GM23338 (cell line): ENCODE results near the gene MAP4. TPM values are rescaled to one million over a fixed set of nuclear protein-coding genes. Genes with fewer than 3 reads are reported as not detected.
A peak's percentile ranks its signal among the peaks of the same experiment; 100 is the strongest.

ENCODE experiments used
- ATAC-seq: fragments of 200-7000 bp; cut with Tn5 transposase; 3 replicates; pipeline ENCODE4 v1.9.1; 2020
- DNase-seq: peaks from one replicate; pipeline ENCODE4 v3.0.0-alpha.2; 2015; ENCODE audit warnings: low spot score
- H2AFZ ChIP-seq: fragments of 200-600 bp; sonication (generic); 2 replicates; pipeline ENCODE4 v1.8.0; 2016; ENCODE audit warnings: antibody characterized with exemption, mild to moderate bottlenecking, moderate library complexity
- H3F3A ChIP-seq: fragments of 200-600 bp; sonication (generic); replicated peaks from 2 replicates; pipeline ENCODE4 v1.8.0; 2017; ENCODE audit warnings: antibody characterized with exemption, mixed run types, low read depth
- H3K27ac ChIP-seq: fragments of 200-600 bp; sonication (generic); 2 replicates; pipeline ENCODE4 v1.6.1; 2016; ENCODE audit warnings: low read depth
- H3K27me3 ChIP-seq: fragments of 200-600 bp; sonication (generic); 2 replicates; pipeline ENCODE4 v1.8.0; 2016; ENCODE audit warnings: mild to moderate bottlenecking, mixed run types, moderate library complexity; ENCODE audit not compliant: insufficient read depth
- H3K36me3 ChIP-seq: fragments of 200-600 bp; sonication (generic); 2 replicates; pipeline ENCODE4 v1.8.0; 2016; ENCODE audit warnings: mild to moderate bottlenecking; ENCODE audit not compliant: insufficient read depth
- H3K4me1 ChIP-seq: fragments of 200-600 bp; sonication (generic); 2 replicates; pipeline ENCODE4 v1.8.0; 2016; ENCODE audit warnings: mild to moderate bottlenecking, moderate library complexity; ENCODE audit not compliant: insufficient read depth
- H3K4me2 ChIP-seq: fragments of 200-600 bp; sonication (generic); 2 replicates; pipeline ENCODE4 v1.7.1; 2017; ENCODE audit warnings: mixed run types
- H3K4me3 ChIP-seq: fragments of 200-600 bp; sonication (generic); 2 replicates; pipeline ENCODE4 v1.6.1; 2016; ENCODE audit warnings: mixed run types
- H3K79me2 ChIP-seq: fragments of 200-600 bp; sonication (generic); replicated peaks from 2 replicates; pipeline ENCODE4 v1.8.0; 2017; ENCODE audit warnings: mild to moderate bottlenecking; ENCODE audit not compliant: insufficient read depth
- H3K9me2 ChIP-seq: fragments of 200-600 bp; sonication (generic); 2 replicates; pipeline ENCODE4 v1.8.0; 2017; ENCODE audit not compliant: insufficient read depth
- H4K20me1 ChIP-seq: fragments of 200-600 bp; sonication (generic); replicated peaks from 2 replicates; pipeline ENCODE4 v1.8.0; 2017; ENCODE audit warnings: mild to moderate bottlenecking; ENCODE audit not compliant: insufficient read depth
- H3K27ac Mint-ChIP-seq: 2 replicates; pipeline ENCODE4 v1.8.0; 2020; ENCODE audit warnings: inconsistent platforms, mild to moderate bottlenecking, moderate library complexity, mixed read lengths
- H3K27me3 Mint-ChIP-seq: 3 replicates; pipeline ENCODE4 v1.8.0; 2022; ENCODE audit warnings: low read depth, mild to moderate bottlenecking, moderate library complexity, mixed read lengths, inconsistent platforms; ENCODE audit not compliant: insufficient read depth, poor library complexity
- H3K36me3 Mint-ChIP-seq: 3 replicates; pipeline ENCODE4 v1.8.0; 2021; ENCODE audit warnings: low read depth, mild to moderate bottlenecking, inconsistent platforms, moderate library complexity, mixed read lengths
- H3K4me1 Mint-ChIP-seq: 3 replicates; pipeline ENCODE4 v1.8.0; 2020; ENCODE audit warnings: mild to moderate bottlenecking, inconsistent platforms, mixed read lengths
- H3K4me3 Mint-ChIP-seq: 3 replicates; pipeline ENCODE4 v1.8.0; 2021; ENCODE audit warnings: moderate library complexity, mild to moderate bottlenecking, inconsistent platforms, mixed read lengths
- H3K9me3 Mint-ChIP-seq: 3 replicates; pipeline ENCODE4 v1.8.0; 2020; ENCODE audit warnings: moderate library complexity, mild to moderate bottlenecking, inconsistent platforms, mixed read lengths
- CREB1 ChIP-seq: fragments of 250-450 bp; sonication (Bioruptor Pico); IDR thresholded peaks from 2 replicates; pipeline ENCODE4 v1.5.0; 2020; ENCODE audit warnings: low read depth, mild to moderate bottlenecking, moderate library complexity
- CTCF ChIP-seq, 2 experiments: fragments of 200-600 bp in 1 of 2; sonication (generic) in 1 of 2; conservative IDR thresholded peaks; 2 replicates each; pipeline versions ENCODE4 v1.5.1 to v1.6.1; 2016 to 2017; ENCODE audit warnings: antibody characterized with exemption in 2 of 2, low read depth in 2 of 2, mild to moderate bottlenecking in 2 of 2, moderate library complexity in 1 of 2
- ETS1 ChIP-seq: IDR thresholded peaks from 2 replicates; pipeline ENCODE4 v1.6.1; 2016; ENCODE audit warnings: antibody characterized with exemption
- EZH2 ChIP-seq: fragments of 200-600 bp; sonication (generic); IDR thresholded peaks from one replicate; pipeline ENCODE4 v1.8.0; 2017; ENCODE audit warnings: antibody characterized with exemption, mild to moderate bottlenecking, low read depth; ENCODE audit not compliant: unreplicated experiment
- EZH2phosphoT487 ChIP-seq: fragments of 200-600 bp; sonication (generic); IDR thresholded peaks from one replicate; pipeline ENCODE4 v1.8.1; 2018; ENCODE audit warnings: antibody characterized with exemption; ENCODE audit not compliant: unreplicated experiment
- JUNB ChIP-seq: IDR thresholded peaks from one replicate; pipeline ENCODE4 v1.6.1; 2016; ENCODE audit warnings: antibody characterized with exemption; ENCODE audit not compliant: unreplicated experiment
- NANOG ChIP-seq: IDR thresholded peaks from 2 replicates; pipeline ENCODE4 v1.6.1; 2016; ENCODE audit warnings: antibody characterized with exemption, borderline replicate concordance
- POLR2AphosphoS5 ChIP-seq: IDR thresholded peaks from 2 replicates; pipeline ENCODE4 v1.6.1; 2016; ENCODE audit warnings: antibody characterized with exemption, low read depth
- ZNF114 ChIP-seq: fragments of 250-450 bp; sonication (Bioruptor Pico); IDR thresholded peaks from 2 replicates; pipeline ENCODE4 v1.5.0; 2020; ENCODE audit warnings: mild to moderate bottlenecking, moderate library complexity
- ZNF331 ChIP-seq: fragments of 250-450 bp; sonication (Bioruptor Pico); IDR thresholded peaks from 2 replicates; pipeline ENCODE4 v1.5.0; 2020; ENCODE audit warnings: low read depth, mild to moderate bottlenecking, moderate library complexity
- polyA plus RNA-seq: library from polyadenylated mRNA; unstranded; fragments of >200 nt; fragmentation: Nextera tagmentation; extraction: Ambion mirVana; gene quantifications from 2 replicates; pipeline ENCODE4 v1.2.1, GENCODE V29; 2016
- total RNA-seq: library from RNA; depleted of rRNA; stranded (reverse); fragments of >200 nt; shearing (Covaris generic); gene quantifications from 2 replicates; pipeline ENCODE4 v1.2.3, GENCODE V29; 2014

MAP4 gene
- total and polyA plus RNA-seq, 2 experiments from 2014 or later = 103 to 113 TPM

GRCh38 chr3:47846880-47847248 lies 169.4 kb downstream of the MAP4 start:
- no peak overlapping the region for H3K27ac Mint-ChIP-seq
- no peak overlapping the region for H3K4me3 Mint-ChIP-seq
- peaks cover 36% of the 10 kb centered on the region for H3K36me3 ChIP-seq
- H3K27me3 Mint-ChIP-seq = peaks cover 30% of the 10 kb centered on the region
- DNase-seq (no peak), ATAC-seq (no peak)
- no peak overlapping the region for H3K27ac ChIP-seq
- TF ChIP-seq POLR2AphosphoS5 (0 out of 2 replicates have a peak, but pooled peaks have one; percentile 14), EZH2phosphoT487 (no peak), ZNF331 (CRISPR knock-in tag) (no peak), EZH2 (no peak), CREB1 (CRISPR knock-in tag) (no peak)
- no peak overlapping the region for H2AFZ ChIP-seq
- peaks cover 12% of the 10 kb centered on the region for H3K4me1 Mint-ChIP-seq
- no peaks in the 10 kb centered on the region for H3K9me2 ChIP-seq
- peaks cover 9% of the 10 kb centered on the region for H3K4me1 ChIP-seq
- peaks cover 94% of the 10 kb centered on the region for H3K36me3 Mint-ChIP-seq
- H3F3A ChIP-seq = peaks cover 44% of the 10 kb centered on the region
- H4K20me1 ChIP-seq = peaks cover 45% of the 10 kb centered on the region
- H3K4me2 ChIP-seq = no peak overlapping the region
- H3K9me3 Mint-ChIP-seq = no peaks in the 10 kb centered on the region
- no peak overlapping the region for H3K4me3 ChIP-seq
- no peaks in the 10 kb centered on the region for H3K27me3 ChIP-seq
- H3K79me2 ChIP-seq = 0 out of 2 replicates have a peak, but pooled peaks cover 7% of the 10 kb centered on the region

GRCh38 chr3:47846186-47846879 lies 169.9 kb downstream of the MAP4 start:
- Histone ChIP-seq H2AFZ (no peak overlapping the region), H3K4me3 (no peak overlapping the region), H4K20me1 (peaks cover 45% of the 10 kb centered on the region), H3F3A (peaks cover 45% of the 10 kb centered on the region), H3K27ac (no peak overlapping the region), H3K36me3 (peaks cover 36% of the 10 kb centered on the region), H3K79me2 (0 out of 2 replicates have a peak, but pooled peaks cover 7% of the 10 kb centered on the region), H3K27me3 (no peaks in the 10 kb centered on the region), H3K9me2 (no peaks in the 10 kb centered on the region), H3K4me2 (no peak overlapping the region), H3K4me1 (peaks cover 13% of the 10 kb centered on the region)
- Mint-ChIP-seq H3K27ac (no peak overlapping the region), H3K9me3 (no peaks in the 10 kb centered on the region), H3K36me3 (peaks cover 98% of the 10 kb centered on the region), H3K4me1 (peaks cover 17% of the 10 kb centered on the region), H3K4me3 (no peak overlapping the region), H3K27me3 (peaks cover 34% of the 10 kb centered on the region)
- DNase-seq (no peak), ATAC-seq (no peak)
- TF ChIP-seq CTCF (conservative IDR thresholded peaks at IDR 0.05; ENCODE audit: low read depth in 2 of 2) (no peak), ZNF331 (CRISPR knock-in tag) (no peak), EZH2phosphoT487 (no peak), CREB1 (CRISPR knock-in tag) (no peak), ZNF114 (CRISPR knock-in tag) (no peak), JUNB (no peak), NANOG (no peak), EZH2 (no peak), ETS1 (no peak)
